PC-9 (cell line): Measurements from ENCODE around the gene LPO.

Experiments used
- EZH2 ChIP-seq: fragments of 200-600 bp; sonication (generic); IDR thresholded peaks from 2 replicates; pipeline ENCODE4 v1.8.0; 2017; ENCODE audit warnings: antibody characterized with exemption, low read depth
- TF ChIP-seq, protein P1 (sequence below): fragments of 200-600 bp; sonication (generic); conservative IDR thresholded peaks from 2 replicates; pipeline ENCODE4 v1.6.1; 2017; ENCODE audit warnings: mixed run types, antibody characterized with exemption, mild to moderate bottlenecking, moderate library complexity

DNA sequence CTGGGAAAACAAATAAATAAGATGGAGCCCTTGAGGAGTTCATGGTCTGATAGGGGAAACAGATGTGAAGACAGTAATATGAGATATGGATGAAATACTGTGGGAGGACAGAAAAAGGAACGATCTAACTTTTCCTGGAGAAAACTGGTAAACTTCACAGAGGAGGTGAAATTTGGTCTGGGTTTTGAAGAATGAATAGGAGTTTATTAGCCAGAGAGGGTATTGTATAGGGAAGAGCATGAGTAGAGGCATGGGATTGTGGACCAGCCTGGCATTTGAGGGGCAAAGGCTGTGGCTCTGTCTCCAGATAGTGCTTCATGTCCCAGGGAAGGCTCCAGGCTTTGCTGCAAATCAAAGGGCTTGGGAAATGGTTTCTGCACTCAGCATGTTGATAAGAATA lies 1.6 kb downstream of the LPO start:
- TF ChIP-seq, protein P1, sequence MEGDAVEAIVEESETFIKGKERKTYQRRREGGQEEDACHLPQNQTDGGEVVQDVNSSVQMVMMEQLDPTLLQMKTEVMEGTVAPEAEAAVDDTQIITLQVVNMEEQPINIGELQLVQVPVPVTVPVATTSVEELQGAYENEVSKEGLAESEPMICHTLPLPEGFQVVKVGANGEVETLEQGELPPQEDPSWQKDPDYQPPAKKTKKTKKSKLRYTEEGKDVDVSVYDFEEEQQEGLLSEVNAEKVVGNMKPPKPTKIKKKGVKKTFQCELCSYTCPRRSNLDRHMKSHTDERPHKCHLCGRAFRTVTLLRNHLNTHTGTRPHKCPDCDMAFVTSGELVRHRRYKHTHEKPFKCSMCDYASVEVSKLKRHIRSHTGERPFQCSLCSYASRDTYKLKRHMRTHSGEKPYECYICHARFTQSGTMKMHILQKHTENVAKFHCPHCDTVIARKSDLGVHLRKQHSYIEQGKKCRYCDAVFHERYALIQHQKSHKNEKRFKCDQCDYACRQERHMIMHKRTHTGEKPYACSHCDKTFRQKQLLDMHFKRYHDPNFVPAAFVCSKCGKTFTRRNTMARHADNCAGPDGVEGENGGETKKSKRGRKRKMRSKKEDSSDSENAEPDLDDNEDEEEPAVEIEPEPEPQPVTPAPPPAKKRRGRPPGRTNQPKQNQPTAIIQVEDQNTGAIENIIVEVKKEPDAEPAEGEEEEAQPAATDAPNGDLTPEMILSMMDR: no peak
- no peak for TF ChIP-seq EZH2
